ENCODE data around the gene EPHB2.

The EPHB2 gene

GRCh38 chr1:22886211-22886610, 175.6 kb downstream of the EPHB2 start:
- TF ChIP-seq JUND (IDR thresholded peaks at IDR 0.05; ENCODE audit: low read depth): no peak
- in situ Hi-C loops (cut with HindIII; ENCODE audit: low pct_unique_long_range_greater_than_20kb, low sequenced_read_pairs): no loop called here
- DNase-seq (ENCODE audit: low read depth in 1 of 2, low spot score in 1 of 2): no peak

GRCh38 chr1:22887491-22887890, 176.9 kb downstream of the EPHB2 start:
- DNase-seq (ENCODE audit: low read depth in 1 of 2, low spot score in 1 of 2): no peak
- TF ChIP-seq JUND (IDR thresholded peaks at IDR 0.05; ENCODE audit: low read depth): no peak
- in situ Hi-C loops (cut with HindIII; ENCODE audit: low pct_unique_long_range_greater_than_20kb, low sequenced_read_pairs): no loop called here

- in situ Hi-C loops (cut with HindIII; ENCODE audit: low pct_unique_long_range_greater_than_20kb, low sequenced_read_pairs): no loop called here
- no peak for TF ChIP-seq JUND (IDR thresholded peaks at IDR 0.05; ENCODE audit: low read depth)
- no peak for DNase-seq (ENCODE audit: low read depth in 1 of 2, low spot score in 1 of 2)
These were observed 177.9 kb downstream of the EPHB2 start for GRCh38 chr1:22888320-22889075.

DNA sequence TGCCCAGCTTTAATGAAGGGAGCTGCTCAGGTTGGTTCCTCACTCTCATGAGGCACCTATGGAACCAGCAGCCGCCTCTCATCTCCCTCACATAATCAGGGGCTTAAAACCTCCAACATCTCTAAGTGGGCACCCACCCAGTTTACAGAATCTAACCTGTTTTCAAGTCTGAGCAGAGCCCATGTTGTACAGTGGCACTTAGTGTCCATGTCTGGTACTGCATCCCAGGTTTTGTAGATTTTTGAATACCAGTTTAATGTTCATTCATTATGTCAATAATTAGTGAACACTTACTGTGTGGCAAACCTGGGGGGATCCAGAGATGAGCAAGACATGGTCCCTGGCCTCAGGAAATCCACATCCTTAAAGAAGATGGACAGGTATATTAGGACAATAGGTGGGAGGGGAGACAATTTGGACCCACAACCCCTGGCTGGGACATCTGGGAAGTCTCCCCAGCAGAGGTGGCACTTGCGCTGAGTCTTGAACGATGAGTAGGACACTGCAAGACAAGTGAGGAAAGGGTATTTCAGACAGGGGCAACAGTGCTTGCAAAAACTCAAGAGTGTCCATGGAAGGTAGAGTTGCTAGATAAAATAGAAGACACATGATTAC, 178.7 kb downstream of the EPHB2 start:
- peak; percentile 33 to 52 for DNase-seq (ENCODE audit: low read depth in 1 of 2, low spot score in 1 of 2)
- in situ Hi-C loops (cut with HindIII; ENCODE audit: low pct_unique_long_range_greater_than_20kb, low sequenced_read_pairs): no loop called here
- TF ChIP-seq JUND (IDR thresholded peaks at IDR 0.05; ENCODE audit: low read depth): no peak

- TF ChIP-seq JUND (IDR thresholded peaks at IDR 0.05; ENCODE audit: low read depth): no peak
- DNase-seq (ENCODE audit: low read depth in 1 of 2, low spot score in 1 of 2): no peak
- in situ Hi-C loops (cut with HindIII; ENCODE audit: low pct_unique_long_range_greater_than_20kb, low sequenced_read_pairs): no loop called here
These were observed 182.2 kb downstream of the EPHB2 start for GRCh38 chr1:22892789-22893188.

DNA sequence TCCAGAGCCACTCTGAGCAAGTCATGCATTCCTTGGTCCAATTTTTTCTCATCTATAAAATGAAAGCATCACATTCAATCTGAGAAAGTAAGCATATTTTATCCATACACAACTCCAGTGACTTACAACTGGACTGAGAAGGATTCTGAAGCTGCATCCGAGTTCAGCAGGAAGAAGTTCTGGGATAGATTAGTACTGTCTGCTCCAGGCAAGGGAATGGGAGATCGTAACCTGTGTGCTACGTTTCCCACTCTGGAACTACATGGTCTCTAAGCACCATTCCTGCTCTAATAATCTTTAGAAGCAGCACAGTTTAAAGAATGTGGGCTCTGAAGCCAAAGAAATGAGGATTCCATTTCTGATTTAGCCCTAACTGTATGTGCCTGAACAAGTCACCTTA, 182.7 kb downstream of the EPHB2 start:
- in situ Hi-C loops (cut with HindIII; ENCODE audit: low pct_unique_long_range_greater_than_20kb, low sequenced_read_pairs): no loop called here
- DNase-seq (ENCODE audit: low read depth in 1 of 2, low spot score in 1 of 2): no peak
- no peak for TF ChIP-seq JUND (IDR thresholded peaks at IDR 0.05; ENCODE audit: low read depth)

DNA sequence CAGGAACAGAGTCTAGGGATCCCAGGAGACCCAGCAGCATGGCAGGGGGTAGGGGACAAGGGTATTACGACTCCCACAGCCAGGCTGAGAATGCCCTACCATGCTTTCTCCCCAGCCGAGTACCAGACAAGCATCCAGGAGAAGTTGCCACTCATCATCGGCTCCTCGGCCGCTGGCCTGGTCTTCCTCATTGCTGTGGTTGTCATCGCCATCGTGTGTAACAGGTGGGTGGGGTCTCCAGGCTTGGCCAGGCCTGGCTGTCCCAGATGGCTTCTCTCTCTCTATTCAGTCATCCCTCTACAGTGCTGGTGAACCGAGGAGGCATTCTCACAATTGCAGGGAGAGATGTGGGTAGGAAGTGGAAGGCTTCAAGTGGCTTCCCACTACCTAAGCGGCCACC, 184.7 kb downstream of the EPHB2 start:
- no peak for TF ChIP-seq JUND (IDR thresholded peaks at IDR 0.05; ENCODE audit: low read depth)
- no peak for DNase-seq (ENCODE audit: low read depth in 1 of 2, low spot score in 1 of 2)
- in situ Hi-C loops (cut with HindIII; ENCODE audit: low pct_unique_long_range_greater_than_20kb, low sequenced_read_pairs): no loop called here

DNA sequence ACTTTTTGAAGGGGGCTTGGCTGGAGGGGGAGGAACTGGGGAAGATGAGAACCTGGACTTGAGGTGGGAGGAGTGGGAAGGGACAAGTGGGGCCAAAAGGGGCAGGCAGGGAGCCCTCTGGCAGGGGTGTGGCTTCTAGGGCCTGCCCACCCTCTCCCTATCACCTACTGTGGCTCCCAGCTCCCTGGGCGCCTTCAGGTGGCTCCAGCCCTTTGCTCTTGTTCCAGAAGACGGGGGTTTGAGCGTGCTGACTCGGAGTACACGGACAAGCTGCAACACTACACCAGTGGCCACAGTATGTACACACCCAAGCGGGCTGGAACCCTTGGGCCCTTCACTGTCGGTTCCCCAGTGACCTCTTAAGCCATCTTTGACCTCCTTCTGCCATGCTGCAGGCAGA, 185.5 kb downstream of the EPHB2 start:
- TF ChIP-seq JUND (IDR thresholded peaks at IDR 0.05; ENCODE audit: low read depth): no peak
- in situ Hi-C loops (cut with HindIII; ENCODE audit: low pct_unique_long_range_greater_than_20kb, low sequenced_read_pairs): no loop called here

GRCh38 chr1:22900451-22900850, 189.8 kb downstream of the EPHB2 start:
- in situ Hi-C loops (cut with HindIII; ENCODE audit: low pct_unique_long_range_greater_than_20kb, low sequenced_read_pairs): no loop called here
- no peak for TF ChIP-seq JUND (IDR thresholded peaks at IDR 0.05; ENCODE audit: low read depth)
- no peak for DNase-seq (ENCODE audit: low read depth in 1 of 2, low spot score in 1 of 2)

More for the DNA sequence above, 185.5 kb downstream of the EPHB2 start:
- no peak for DNase-seq (ENCODE audit: low read depth in 1 of 2, low spot score in 1 of 2)

DNA sequence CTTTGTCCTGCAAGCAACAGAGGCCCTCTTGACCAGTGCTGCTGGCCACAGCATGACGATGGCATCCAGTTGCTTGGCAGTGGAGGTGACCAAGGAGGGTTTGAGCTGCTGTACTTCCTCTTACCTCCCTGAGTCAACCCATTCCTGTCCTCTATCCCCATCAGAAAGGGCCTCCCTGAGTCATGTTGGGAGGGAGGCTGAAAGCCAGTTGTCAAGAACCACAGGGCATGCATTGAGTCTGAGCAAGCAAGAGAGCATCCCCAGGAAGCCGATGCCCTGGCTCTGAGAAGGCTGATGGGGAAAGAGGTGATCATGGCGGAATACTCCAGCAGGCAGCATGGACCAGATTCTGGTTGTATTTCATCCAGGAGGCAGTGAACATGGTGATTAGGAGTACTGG, 192.5 kb downstream of the EPHB2 start:
- no peak for TF ChIP-seq JUND (IDR thresholded peaks at IDR 0.05; ENCODE audit: low read depth)
- in situ Hi-C loops (cut with HindIII; ENCODE audit: low pct_unique_long_range_greater_than_20kb, low sequenced_read_pairs): no loop called here
- no peak for DNase-seq (ENCODE audit: low read depth in 1 of 2, low spot score in 1 of 2)

DNA sequence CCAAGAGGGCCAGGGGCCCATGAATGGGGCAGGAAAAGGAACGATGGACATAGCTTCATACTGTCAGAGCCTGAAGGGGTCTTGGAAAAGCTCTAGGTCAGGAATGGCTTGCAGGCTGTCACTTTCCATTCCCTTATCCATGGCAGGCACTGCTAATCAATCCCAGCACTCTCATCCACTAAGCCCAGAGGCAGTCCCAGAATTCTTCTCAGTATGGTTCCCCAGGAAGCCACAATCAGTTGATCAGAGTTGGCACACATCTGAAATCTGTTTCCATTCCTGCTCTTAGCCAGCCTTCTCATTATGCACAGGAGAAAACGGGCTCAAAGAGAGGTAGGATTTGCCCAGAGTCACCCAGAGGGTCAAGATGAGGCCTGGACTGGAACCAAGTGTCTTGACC, 196.3 kb downstream of the EPHB2 start:
- TF ChIP-seq JUND (IDR thresholded peaks at IDR 0.05; ENCODE audit: low read depth): no peak
- in situ Hi-C loops (cut with HindIII; ENCODE audit: low pct_unique_long_range_greater_than_20kb, low sequenced_read_pairs): no loop called here
- DNase-seq (ENCODE audit: low read depth in 1 of 2, low spot score in 1 of 2): no peak

- no peak for DNase-seq (ENCODE audit: low read depth in 1 of 2, low spot score in 1 of 2)
- no peak for TF ChIP-seq JUND (IDR thresholded peaks at IDR 0.05; ENCODE audit: low read depth)
- in situ Hi-C loops (cut with HindIII; ENCODE audit: low pct_unique_long_range_greater_than_20kb, low sequenced_read_pairs): no loop called here
These were observed 196.9 kb downstream of the EPHB2 start for GRCh38 chr1:22907528-22907927.

DNA sequence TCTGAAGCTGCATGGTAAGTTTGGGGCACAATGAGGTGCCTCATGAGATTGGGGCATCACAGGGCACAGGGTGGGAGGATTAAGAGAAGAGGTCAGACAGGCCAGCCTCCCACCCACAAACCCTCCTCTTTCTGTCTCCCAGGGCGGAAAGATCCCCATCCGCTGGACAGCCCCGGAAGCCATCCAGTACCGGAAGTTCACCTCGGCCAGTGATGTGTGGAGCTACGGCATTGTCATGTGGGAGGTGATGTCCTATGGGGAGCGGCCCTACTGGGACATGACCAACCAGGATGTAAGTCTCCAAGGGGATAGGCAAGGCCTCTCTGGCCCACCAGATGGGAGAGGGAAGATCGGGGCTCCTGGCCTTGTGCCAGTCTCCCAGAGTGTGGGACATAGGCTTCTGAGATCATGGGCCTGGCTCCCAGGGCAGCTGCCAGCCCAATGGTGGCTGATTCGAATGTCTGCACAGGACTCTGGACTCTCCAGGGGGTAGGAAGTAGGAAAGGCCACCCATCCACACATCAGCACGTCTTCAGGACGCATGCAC, 198.3 kb downstream of the EPHB2 start:
- no peak for TF ChIP-seq JUND (IDR thresholded peaks at IDR 0.05; ENCODE audit: low read depth)
- DNase-seq (ENCODE audit: low read depth in 1 of 2, low spot score in 1 of 2): no peak
- in situ Hi-C loops (cut with HindIII; ENCODE audit: low pct_unique_long_range_greater_than_20kb, low sequenced_read_pairs): no loop called here
